K562 (cell line): Measurements from ENCODE around the gene FZD4. TPM values are rescaled to one million over a fixed set of nuclear protein-coding genes. Genes with fewer than 3 reads are reported as not detected.
A peak's percentile ranks its signal among the peaks of the same experiment; 100 is the strongest.

ENCODE experiments used
- ARID2 ChIP-seq: fragments of 450-650 bp; IDR thresholded peaks from 2 replicates; pipeline ENCODE4 v1.6.1; 2017; ENCODE audit warnings: antibody characterized with exemption, mild to moderate bottlenecking
- CREB3L1 ChIP-seq: fragments of 450-650 bp; IDR thresholded peaks from 2 replicates; pipeline ENCODE4 v1.6.1; 2014; ENCODE audit warnings: low read depth, mild to moderate bottlenecking, moderate library complexity, borderline replicate concordance
- CTCF ChIP-seq, 3 experiments: IDR thresholded peaks in 2 of 3; conservative IDR thresholded peaks in 1 of 3; 2 replicates each; pipeline ENCODE4 v1.5.1; 2011 to 2012; ENCODE audit warnings: low read length in 3 of 3, mild to moderate bottlenecking in 3 of 3, control low read depth in 2 of 3, improper control_type of control experiment in 1 of 3, inconsistent platforms in 1 of 3, low read depth in 1 of 3, mixed read lengths in 1 of 3, moderate library complexity in 1 of 3; ENCODE audit not compliant: insufficient read depth in 2 of 3
- E2F1 ChIP-seq: sonication (generic); formaldehyde crosslinking; IDR thresholded peaks from 2 replicates; pipeline ENCODE4 v1.8.1; 2023; ENCODE audit warnings: mild to moderate bottlenecking, missing genetic modification reagents, moderate library complexity
- FOXK2 ChIP-seq, 2 experiments: fragments of 450-650 bp; IDR thresholded peaks in 1 of 2; conservative IDR thresholded peaks in 1 of 2; 2 replicates each; pipeline ENCODE4 v1.6.1; 2016; ENCODE audit warnings: low read depth in 2 of 2, mild to moderate bottlenecking in 1 of 2
- HMG20B ChIP-seq: fragments of 250-450 bp; sonication (Bioruptor Pico); IDR thresholded peaks from 2 replicates; pipeline ENCODE4 v1.5.0; 2021; ENCODE audit warnings: mild to moderate bottlenecking
- HNRNPH1 ChIP-seq: fragments of 200-400 bp; formaldehyde crosslinking; optimal IDR thresholded peaks from 2 replicates; pipeline ENCODE3; 2017; ENCODE audit warnings: low read depth, mild to moderate bottlenecking, low read length, moderate library complexity
- MAZ ChIP-seq, 2 experiments: fragments of 450-650 bp in 1 of 2; sonication (generic) in 1 of 2; formaldehyde crosslinking; IDR thresholded peaks in 1 of 2; conservative IDR thresholded peaks in 1 of 2; 2 replicates each; pipeline versions ENCODE4 v1.4.0 to v1.5.0; 2020; ENCODE audit warnings: mild to moderate bottlenecking in 1 of 2, missing genetic modification reagents in 1 of 2
- SAP30 ChIP-seq: fragments of 200-600 bp; sonication (generic); IDR thresholded peaks from 2 replicates; pipeline ENCODE4 v1.6.1; 2012; ENCODE audit warnings: borderline replicate concordance, low read depth, mild to moderate bottlenecking, moderate library complexity, low read length, control low read depth, inconsistent platforms; ENCODE audit not compliant: insufficient read depth, poor library complexity, severe bottlenecking
- SMARCA5 ChIP-seq: fragments of 450-650 bp; IDR thresholded peaks from 2 replicates; pipeline ENCODE4 v1.6.1; 2016
- SRF ChIP-seq, 2 experiments: fragments of 250-450, 450-650 bp in 1 of 2; sonication (Bioruptor Pico) in 1 of 2; sonication (generic) in 1 of 2; formaldehyde crosslinking; IDR thresholded peaks; 2 replicates each; pipeline versions ENCODE4 v1.5.0 to v1.5.1; 2020 to 2022; ENCODE audit warnings: mild to moderate bottlenecking in 1 of 2, missing genetic modification reagents in 1 of 2
- TCF3 ChIP-seq: sonication (generic); formaldehyde crosslinking; IDR thresholded peaks from 2 replicates; pipeline ENCODE4 v1.4.0; 2020; ENCODE audit warnings: mild to moderate bottlenecking, missing genetic modification reagents
- TFAP4 ChIP-seq: sonication (generic); formaldehyde crosslinking; IDR thresholded peaks from 2 replicates; pipeline ENCODE4 v1.8.0; 2022; ENCODE audit warnings: missing genetic modification reagents, mild to moderate bottlenecking, moderate library complexity, borderline replicate concordance
- ZNF551 ChIP-seq: fragments of 250-450 bp; sonication (Bioruptor Pico); IDR thresholded peaks from 2 replicates; pipeline ENCODE4 v1.5.0; 2021; ENCODE audit warnings: mild to moderate bottlenecking, moderate library complexity
- polyA plus RNA-seq, 8 experiments: library from polyadenylated mRNA; depleted of rRNA in 4 of 8; stranded (reverse) in 5 of 8; unstranded in 3 of 8; fragments of >200 nt; fragmentation: Nextera tagmentation in 2 of 8; fragmentation: Illumina TruSeq in 1 of 8; extraction: Ambion mirVana in 2 of 8; extraction: Trizol in 1 of 8; gene quantifications; 2 replicates each; pipeline versions ENCODE4 v1.2.1 to v1.2.3, GENCODE V29; 2011 to 2014; ENCODE audit warnings: inconsistent platforms in 1 of 8, missing spikeins in 1 of 8
- total RNA-seq, 7 experiments: library from RNA; depleted of rRNA in 6 of 7; stranded (reverse); fragments of >200 nt in 6 of 7; fragmentation: Illumina TruSeq in 2 of 7; extraction: Trizol in 2 of 7; gene quantifications; 2 replicates each; pipeline versions ENCODE4 v1.2.1 to v1.2.3, GENCODE V29; 2011 to 2021; ENCODE audit warnings: low replicate concordance in 1 of 7
- TF ChIP-seq, protein P1 (sequence below): fragments of 450-650 bp; IDR thresholded peaks from 2 replicates; pipeline ENCODE4 v1.6.1; 2016; ENCODE audit warnings: missing biosample characterization, missing genetic modification characterization

The FZD4 gene
- total and polyA plus RNA-seq, 9 of the 15 experiments (the other 6 are each of a cell fraction or from before 2014, with no cell fraction given), result 1.2 to 7.9 (median 5.8) TPM

DNA sequence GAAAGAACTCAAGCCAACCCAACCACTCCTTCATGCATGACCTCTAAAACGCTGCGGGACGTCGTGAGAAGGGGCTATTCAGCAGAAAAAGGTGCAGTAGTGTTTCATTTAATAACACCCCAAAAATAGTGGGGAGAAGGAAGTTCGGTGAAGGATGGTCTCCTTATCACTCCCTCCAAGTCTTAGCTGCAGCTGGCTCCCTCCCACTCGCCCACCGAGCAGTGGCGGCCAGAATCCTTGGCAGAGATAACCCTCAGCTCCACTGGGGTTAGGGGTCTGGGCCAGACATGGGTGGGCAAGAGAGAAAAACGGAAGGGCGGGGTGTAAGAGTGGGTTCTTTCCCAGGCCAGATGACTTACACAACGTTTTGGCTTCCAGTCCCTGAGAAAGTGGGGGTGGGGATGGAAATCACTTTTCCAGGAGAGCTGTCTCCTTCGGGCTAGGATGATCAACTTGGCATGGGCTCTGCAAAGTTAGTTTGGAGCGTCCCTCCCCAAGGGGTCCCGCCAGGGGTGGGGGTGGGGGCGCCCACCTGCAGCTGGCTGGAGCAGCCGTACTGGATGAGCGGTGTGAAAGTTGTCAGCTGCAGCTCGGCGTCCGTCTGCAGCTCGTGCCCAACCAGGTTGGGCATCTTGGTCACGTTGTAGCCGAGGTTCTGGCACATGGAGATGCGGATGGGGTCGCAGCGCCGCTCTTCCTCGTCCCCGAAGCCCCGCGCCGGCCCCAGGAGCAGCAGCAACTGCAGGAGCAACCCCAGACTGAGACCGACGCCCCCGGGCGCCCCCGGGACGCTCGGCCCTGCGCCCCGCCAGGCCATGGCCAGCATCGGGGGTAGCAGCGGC lies 705 bp downstream of the FZD4 start (continued):
- TF ChIP-seq E2F1 (CRISPR knock-in tag) (0 out of 2 replicates have a peak, but pooled peaks have one; percentile 31), ZNF551 (no peak), HNRNPH1 (no peak), TCF3 (CRISPR knock-in tag) (peak; percentile 45), CTCF (IDR thresholded peaks at IDR 0.05 in 2 of 3, conservative IDR thresholded peaks at IDR 0.05 in 1 of 3; ENCODE audit: insufficient read depth in 2 of 3, low read depth in 1 of 3, low read length in 3 of 3) (0 out of 6 replicates have a peak, but pooled peaks of 1 of the 3 experiments have one; percentile 1), CREB3L1 (0 out of 2 replicates have a peak, but pooled peaks have one; percentile 12), TFAP4 (peak; percentile 81), MAZ (CRISPR knock-in tag; conservative IDR thresholded peaks at IDR 0.05 in 1 of 2, IDR thresholded peaks at IDR 0.05 in 1 of 2) (0 out of 4 replicates have a peak, but pooled peaks of 1 of the 2 experiments have one; percentile 23), SMARCA5 (no peak), SRF (CRISPR knock-in tag; IDR thresholded peaks at IDR 0.05) (no peak), SAP30 (no peak), HMG20B (no peak), ARID2 (no peak), FOXK2 (conservative IDR thresholded peaks at IDR 0.05 in 1 of 2, IDR thresholded peaks at IDR 0.05 in 1 of 2; ENCODE audit: low read depth in 2 of 2) (no peak)
- TF ChIP-seq, protein P1, sequence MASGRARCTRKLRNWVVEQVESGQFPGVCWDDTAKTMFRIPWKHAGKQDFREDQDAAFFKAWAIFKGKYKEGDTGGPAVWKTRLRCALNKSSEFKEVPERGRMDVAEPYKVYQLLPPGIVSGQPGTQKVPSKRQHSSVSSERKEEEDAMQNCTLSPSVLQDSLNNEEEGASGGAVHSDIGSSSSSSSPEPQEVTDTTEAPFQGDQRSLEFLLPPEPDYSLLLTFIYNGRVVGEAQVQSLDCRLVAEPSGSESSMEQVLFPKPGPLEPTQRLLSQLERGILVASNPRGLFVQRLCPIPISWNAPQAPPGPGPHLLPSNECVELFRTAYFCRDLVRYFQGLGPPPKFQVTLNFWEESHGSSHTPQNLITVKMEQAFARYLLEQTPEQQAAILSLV (tag), result no peak
